ENCODE results near the gene LRRC45.

The LRRC45 gene

GRCh38 chr17:82053556-82054263, 30.6 kb downstream of the LRRC45 start:
- Histone ChIP-seq H3K36me3 (ENCODE audit: control insufficient read depth, low read length) (peaks cover 46% of the 10 kb centered on the region), H4K20me1 (ENCODE audit: control insufficient read depth, insufficient read depth, low read depth, low read length) (peaks cover 3% of the 10 kb centered on the region; the same call in 1 of the 2 replicates), H3K4me2 (ENCODE audit: low read length) (peak overlapping the region; percentile 94), H3K4me1 (ENCODE audit: control insufficient read depth, low read length) (peaks cover 17% of the 10 kb centered on the region), H3K9me2 (replicated peaks; ENCODE audit: control insufficient read depth, low read length) (no peaks in the 10 kb centered on the region), H3K27me3 (ENCODE audit: control insufficient read depth, low read length) (no peaks in the 10 kb centered on the region), H3K27ac (ENCODE audit: low read depth, low read length) (no peak overlapping the region), H3K4me3 (ENCODE audit: low read length) (no peak overlapping the region), H3K79me2 (ENCODE audit: control insufficient read depth, low read length) (peaks cover 19% of the 10 kb centered on the region), H3F3A (ENCODE audit: control insufficient read depth, insufficient read depth) (no peaks in the 10 kb centered on the region), H3K9me3 (ENCODE audit: control insufficient read depth, insufficient read depth, low read length) (no peaks in the 10 kb centered on the region)
- TF ChIP-seq EZH2phosphoT487 (IDR thresholded peaks at IDR 0.05; ENCODE audit: borderline replicate concordance, low read length) (no peak), CTCF (IDR thresholded peaks at IDR 0.05; ENCODE audit: low read depth, low read length, poor library complexity, severe bottlenecking) (no peak)

GRCh38 chr17:82054351-82055022, 31.4 kb downstream of the LRRC45 start:
- no peaks in the 10 kb centered on the region for H3F3A ChIP-seq (ENCODE audit: control insufficient read depth, insufficient read depth)
- no peaks in the 10 kb centered on the region for H3K27me3 ChIP-seq (ENCODE audit: control insufficient read depth, low read length)
- H3K9me3 ChIP-seq (ENCODE audit: control insufficient read depth, insufficient read depth, low read length): no peaks in the 10 kb centered on the region
- no peak overlapping the region for H3K4me2 ChIP-seq (ENCODE audit: low read length)
- TF ChIP-seq CTCF (IDR thresholded peaks at IDR 0.05; ENCODE audit: low read depth, low read length, poor library complexity, severe bottlenecking) (no peak), EZH2phosphoT487 (IDR thresholded peaks at IDR 0.05; ENCODE audit: borderline replicate concordance, low read length) (no peak)
- no peaks in the 10 kb centered on the region for H3K9me2 ChIP-seq (replicated peaks; ENCODE audit: control insufficient read depth, low read length)
- peaks cover 17% of the 10 kb centered on the region for H3K4me1 ChIP-seq (ENCODE audit: control insufficient read depth, low read length)
- no peak overlapping the region for H3K27ac ChIP-seq (ENCODE audit: low read depth, low read length)
- no peak overlapping the region for H3K4me3 ChIP-seq (ENCODE audit: low read length)
- H4K20me1 ChIP-seq (ENCODE audit: control insufficient read depth, insufficient read depth, low read depth, low read length): peaks cover 3% of the 10 kb centered on the region; the same call in 1 of the 2 replicates
- H3K79me2 ChIP-seq (ENCODE audit: control insufficient read depth, low read length): peaks cover 19% of the 10 kb centered on the region
- H3K36me3 ChIP-seq (ENCODE audit: control insufficient read depth, low read length): peaks cover 53% of the 10 kb centered on the region

- Histone ChIP-seq H4K20me1 (ENCODE audit: control insufficient read depth, insufficient read depth, low read depth, low read length) (peaks cover 3% of the 10 kb centered on the region; the same call in 1 of the 2 replicates), H3K27ac (ENCODE audit: low read depth, low read length) (no peak overlapping the region), H3K9me3 (ENCODE audit: control insufficient read depth, insufficient read depth, low read length) (no peaks in the 10 kb centered on the region), H3K36me3 (ENCODE audit: control insufficient read depth, low read length) (peaks cover 61% of the 10 kb centered on the region), H3K27me3 (ENCODE audit: control insufficient read depth, low read length) (no peaks in the 10 kb centered on the region), H3K79me2 (ENCODE audit: control insufficient read depth, low read length) (peaks cover 19% of the 10 kb centered on the region), H3K4me2 (ENCODE audit: low read length) (no peak overlapping the region), H3K4me1 (ENCODE audit: control insufficient read depth, low read length) (peaks cover 16% of the 10 kb centered on the region), H3K4me3 (ENCODE audit: low read length) (no peak overlapping the region), H3F3A (ENCODE audit: control insufficient read depth, insufficient read depth) (no peaks in the 10 kb centered on the region), H3K9me2 (replicated peaks; ENCODE audit: control insufficient read depth, low read length) (no peaks in the 10 kb centered on the region)
- no peak for TF ChIP-seq CTCF (IDR thresholded peaks at IDR 0.05; ENCODE audit: low read depth, low read length, poor library complexity, severe bottlenecking)
Measured at GRCh38 chr17:82055023-82055964, 32.2 kb downstream of the LRRC45 start.
